GM18498 (cell line): ENCODE data around the gene GPR156.

ENCODE experiments used
- ATAC-seq: cut with Tn5 transposase; IDR thresholded peaks from one replicate; pipeline ENCODE4 v1.9.1; 2021; ENCODE audit warnings: mild to moderate bottlenecking, moderate library complexity; ENCODE audit not compliant: unreplicated experiment

Gene GPR156

DNA sequence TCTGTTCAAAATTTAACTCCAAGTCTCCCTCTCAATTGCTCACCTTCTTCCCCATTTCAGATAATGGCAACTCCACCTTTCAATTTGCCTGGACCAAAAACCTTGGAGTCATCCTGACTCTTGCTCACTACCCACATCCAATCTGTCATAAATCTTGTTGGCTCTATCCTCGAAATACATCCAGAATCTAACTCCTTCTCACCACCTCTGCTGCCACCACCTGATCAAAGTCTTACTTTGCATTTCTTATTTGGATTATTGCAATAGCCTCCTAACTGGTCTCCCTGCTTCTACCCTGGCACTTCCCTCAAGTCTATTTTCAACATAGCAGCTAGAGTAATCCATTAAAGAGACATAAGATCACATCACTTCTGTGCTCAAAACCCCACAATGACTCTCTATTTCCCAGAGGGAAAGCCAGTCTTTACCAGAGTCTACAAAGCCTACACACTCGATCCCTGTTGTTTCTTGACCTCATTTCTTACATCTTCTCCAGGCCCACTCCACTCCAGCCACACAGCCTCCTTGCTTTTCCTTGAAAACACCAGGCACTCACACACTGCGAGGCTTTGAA, 86.6 kb downstream of the GPR156 start:
- no peak for ATAC-seq

DNA sequence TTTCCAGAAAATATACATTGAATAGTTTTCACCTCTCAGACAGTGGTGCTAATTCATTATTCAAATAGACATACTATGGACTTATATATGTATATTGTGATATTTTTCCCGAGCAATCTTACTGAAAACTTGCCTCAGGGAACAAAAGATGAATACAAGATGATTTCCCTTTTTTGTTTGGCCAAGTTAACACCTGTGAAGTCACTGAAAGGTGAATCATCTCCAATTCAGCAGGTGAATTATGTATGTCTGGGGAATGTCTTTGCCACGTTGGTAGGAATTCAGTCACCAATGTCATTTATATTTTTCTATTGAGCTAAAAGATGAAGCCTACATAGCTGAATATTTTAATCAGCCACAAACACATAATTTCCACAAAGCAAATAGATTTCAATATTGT, 88.2 kb downstream of the GPR156 start:
- ATAC-seq, result no peak

DNA sequence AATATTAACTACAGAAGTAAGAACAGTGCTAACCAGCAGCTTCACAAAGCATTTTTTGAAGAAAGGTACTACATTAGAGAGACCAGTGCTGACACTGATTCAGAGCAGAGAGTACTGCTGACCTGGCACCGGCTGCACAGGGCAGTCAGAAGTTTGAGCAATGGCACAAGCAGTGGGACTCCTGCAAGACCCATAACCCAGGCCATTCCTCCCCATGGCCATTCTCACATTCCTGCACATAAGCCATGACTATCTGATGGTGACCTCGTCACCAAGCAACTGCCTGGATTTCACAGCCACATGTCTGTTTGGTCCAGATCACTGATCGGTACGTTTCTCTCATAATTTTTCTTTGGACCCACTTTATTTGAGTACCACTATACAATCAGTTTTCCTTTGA, 88.7 kb downstream of the GPR156 start:
- ATAC-seq, result no peak

DNA sequence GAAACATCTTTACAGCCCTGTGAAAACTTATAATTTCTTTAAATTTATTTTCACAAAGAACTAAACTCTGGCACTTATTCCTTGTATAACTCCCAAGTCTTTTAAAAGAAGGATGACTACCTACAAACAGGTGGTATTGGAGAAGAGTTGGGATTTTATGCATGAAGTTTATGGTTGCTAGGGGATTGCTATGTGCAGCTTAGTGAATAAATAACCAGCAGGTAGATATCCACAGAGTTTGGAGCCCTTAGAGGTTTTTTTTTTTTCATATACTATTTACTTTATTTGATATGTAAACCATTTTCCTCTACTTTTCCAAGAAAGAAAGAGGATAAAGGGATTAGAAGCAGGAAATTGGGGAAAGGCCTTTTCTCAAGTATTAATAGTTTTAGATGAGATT, 91.5 kb downstream of the GPR156 start:
- ATAC-seq, result no peak

DNA sequence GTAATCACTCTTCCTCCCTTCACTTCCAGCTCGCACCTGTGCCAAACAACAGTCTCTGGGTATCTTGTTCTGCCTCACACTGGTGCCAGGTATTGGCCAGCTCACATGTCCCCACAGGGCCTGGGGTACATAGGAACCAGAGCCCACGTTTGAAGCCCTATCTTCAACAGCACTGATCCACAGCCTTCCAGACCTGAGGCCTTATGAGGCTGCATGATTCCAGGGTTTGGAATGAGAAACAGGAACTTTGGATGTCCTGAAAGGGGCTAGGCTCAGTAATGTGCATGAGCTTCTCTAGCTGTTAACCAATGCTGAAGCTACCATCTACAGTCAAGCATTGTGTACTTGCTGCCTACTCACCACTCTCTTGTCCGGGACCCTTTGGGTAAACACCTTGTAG, 92.4 kb downstream of the GPR156 start:
- no peak for ATAC-seq

DNA sequence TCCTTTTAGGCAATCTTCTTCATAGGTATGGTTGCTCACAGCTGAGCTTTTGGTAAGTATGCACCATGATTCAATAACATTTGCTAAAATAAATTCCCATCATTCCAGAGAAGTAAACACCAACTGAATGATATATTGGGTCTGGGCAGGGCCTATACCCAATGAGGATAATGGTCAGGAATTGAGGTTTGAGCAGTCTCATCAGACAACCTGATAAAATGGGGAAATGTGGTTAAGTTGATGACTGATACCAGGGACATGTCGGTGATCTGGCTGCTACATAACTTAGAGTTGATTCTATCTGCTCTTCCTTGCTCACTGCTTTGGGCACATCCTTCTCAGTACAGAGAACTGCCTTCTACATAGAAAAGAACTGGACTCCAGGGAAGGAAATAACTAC, 92.9 kb downstream of the GPR156 start:
- ATAC-seq, result no peak

DNA sequence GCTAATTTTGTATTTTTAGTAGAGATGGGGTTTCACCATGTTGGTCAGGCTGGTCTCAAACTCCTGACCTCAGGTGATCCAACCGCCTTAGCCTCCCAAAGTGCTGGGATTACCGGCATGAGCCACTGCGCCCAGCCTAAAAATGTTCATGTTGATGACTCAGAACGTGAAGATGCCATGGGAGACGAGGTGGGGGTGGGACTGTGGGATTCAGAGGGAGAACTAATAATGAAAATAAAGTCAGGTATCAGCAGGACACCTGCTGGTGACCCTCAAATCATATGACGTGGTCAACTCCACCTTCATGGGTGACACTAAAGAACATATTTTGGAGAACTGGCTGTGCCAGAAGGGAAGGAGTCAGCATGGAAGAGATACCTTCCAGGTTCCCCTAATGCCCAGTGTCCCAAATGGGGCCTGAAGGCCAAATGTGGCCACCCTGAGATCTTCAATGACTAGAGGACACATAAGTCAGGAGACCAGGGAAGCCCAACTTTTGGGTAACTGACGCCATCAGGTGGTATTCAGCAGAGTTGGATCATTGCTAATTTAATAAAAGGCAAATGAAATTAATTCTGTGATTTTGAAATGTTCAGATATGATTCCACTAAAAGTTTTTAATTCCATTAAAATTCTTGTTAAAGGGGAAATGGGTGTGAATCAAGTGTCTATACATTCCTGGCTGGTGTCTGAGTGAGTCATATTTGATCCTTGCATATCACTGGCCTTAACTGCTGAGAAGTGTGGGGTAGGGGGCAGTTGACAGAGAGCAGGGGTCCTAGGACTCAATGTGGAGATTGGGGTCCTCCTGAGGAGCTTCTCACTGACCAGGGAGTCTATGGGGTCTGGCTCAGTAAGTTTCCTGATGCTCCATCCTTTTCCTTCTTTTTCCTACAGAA, 102.2 kb downstream of the GPR156 start:
- no peak for ATAC-seq

DNA sequence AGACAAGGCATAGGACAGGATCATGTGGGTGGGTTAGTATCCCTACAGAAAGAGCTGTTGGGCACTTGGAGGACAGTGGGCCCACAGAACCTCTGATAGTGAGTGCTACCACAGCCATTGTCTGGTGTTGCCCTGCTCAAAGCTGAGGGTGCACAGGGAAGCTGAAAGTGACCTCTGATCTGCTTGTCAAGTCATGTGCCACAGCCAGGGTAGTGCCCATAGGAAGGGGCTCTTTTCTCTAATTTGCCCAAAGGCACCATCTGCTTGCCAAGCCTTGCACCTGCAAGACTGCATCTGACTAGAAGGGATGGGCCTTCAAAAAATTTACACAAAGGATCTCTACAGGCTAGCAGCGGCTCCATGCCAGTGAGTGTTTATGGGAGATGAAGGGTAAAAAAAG, 103.4 kb downstream of the GPR156 start:
- ATAC-seq, result no peak

DNA sequence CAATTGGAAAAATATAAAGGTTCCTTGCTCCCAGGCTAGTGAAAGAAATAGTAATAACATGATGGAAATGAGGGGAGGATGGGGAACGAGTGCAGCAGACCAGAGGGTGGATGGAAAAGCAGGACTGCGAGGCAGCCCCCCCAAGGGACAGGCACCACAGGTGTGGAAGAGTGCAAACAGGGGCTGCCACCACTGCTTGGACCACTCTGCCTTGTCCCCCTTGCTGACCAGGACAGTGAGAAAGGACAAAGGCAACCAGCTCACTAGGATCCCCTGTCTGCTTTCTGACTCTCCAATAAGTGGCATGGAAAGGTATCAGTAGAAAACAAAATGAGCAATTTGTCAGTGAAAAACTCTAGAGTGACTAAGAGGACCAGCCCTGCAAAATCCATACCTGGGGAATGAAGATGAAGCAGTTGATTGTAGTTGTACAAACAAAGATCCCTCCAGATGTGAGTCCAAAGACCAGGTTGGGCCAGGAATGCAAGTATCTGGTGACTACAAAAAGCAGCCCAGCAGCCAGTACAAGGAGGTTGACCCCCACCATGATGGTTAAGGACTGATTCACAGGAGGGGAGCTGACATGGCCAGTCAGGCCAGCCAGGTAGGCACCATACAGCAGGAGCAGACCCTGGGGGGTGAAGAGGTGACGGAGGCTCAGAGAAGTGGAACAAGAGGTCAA, 104.2 kb downstream of the GPR156 start:
- ATAC-seq, result no peak

DNA sequence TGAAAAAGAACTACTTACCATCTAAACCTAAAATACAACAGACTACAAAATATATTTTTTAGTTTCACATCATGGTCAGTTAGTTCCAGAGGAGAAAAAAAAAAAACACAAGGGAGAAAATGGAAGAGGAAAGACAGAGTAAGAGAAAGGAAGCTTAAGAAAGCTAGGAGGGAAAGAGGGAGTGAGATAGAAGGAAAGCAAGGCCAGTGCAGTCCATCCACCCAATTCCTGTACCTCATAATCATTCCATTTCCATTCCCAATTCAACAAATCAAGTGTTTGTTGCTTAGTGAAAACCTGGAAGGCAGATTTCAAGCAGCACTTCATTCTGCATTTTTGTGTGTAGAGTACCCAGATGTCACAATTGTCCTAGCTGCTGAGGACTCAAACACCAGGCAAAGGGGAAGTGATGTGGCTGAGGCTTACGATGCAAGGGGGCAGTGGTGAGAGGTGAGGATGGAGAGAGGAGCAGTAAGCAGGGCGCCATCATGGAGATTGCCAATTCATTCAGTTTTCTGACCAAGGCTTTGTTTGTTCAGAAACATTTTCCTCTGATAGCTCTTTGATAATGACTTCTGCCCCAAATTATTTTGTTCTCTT, 107.2 kb downstream of the GPR156 start:
- ATAC-seq, result no peak

DNA sequence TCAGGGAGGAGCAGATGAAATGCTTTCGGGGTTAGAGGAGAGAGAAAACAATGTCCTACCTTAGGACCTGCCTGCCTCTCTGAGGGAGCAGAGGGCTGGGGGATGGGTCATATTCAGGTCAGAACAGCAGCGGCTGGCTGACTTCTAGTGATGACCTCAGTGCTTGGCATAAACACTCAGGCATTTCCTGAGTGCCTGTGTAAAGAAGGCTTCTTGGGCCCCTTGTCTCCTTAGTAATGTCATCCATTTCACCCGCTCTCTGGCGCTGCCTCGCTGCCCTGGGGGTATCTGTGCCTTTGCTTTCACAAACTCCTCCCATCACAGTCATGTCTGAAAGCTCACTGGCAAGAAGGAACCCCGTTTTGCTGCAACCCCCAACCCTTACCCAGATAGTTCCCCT, 107.9 kb downstream of the GPR156 start:
- no peak for ATAC-seq

DNA sequence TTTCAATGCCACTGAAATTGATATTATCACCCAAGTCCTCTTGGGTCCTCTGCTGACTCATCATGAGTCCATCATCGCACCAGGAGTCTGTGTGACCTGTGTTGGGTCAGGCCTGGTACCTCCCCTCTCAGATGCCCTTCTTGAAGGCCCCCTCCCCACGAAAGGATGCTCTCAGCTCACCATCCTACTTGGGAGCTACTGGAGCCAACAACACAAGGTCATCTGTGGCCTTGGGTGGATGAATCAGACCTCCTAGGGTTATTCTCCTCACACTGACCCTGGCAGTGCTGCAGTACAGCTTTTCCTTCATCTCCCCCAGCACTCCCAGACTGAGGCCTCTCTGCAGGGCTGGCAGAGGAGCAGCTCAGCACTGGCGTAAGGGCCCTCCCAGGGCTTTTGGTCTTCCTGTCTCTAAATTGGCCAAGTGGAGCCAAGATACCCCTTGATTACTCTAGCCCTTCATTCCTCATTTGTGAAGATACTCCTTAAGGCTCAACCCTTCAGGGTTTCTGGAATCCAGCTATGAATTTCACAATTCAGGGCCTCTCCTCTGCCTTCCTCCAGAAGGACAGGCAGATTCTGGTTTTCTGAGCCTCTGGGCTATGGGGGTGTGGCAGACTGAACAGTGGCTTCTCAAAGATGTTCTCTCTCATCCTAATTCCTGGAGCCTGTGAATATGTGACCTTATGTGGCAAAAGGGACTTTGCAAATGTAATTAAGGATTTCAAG, 110.0 kb downstream of the GPR156 start:
- ATAC-seq, result no peak

DNA sequence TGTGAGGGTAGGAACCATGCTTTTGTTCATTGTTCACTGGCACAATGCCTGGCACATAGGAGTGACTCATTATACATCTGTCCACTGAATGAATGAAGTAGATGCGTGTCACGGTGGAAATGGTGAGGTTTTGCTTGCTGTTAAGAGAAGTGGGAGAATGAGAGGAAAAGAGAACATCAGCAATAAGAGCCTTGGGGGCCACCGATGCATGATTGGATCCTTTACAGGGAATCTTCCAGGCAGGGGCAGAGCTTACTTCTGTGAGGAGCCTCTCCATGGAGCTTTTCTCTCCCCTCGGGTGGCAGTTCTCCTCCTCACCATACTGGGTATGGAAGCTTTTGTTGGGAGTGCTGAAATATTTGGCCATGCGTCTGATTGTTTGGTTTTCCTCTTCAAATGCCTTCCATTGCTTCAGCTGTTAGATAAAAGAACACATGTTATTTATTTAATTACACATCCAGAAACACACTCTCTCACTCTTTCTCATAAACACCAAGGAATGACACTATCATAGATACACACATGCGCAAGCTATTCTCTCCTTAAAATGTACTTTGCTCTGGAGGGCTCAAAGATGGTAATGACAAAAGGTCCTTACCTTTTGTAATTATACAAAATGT, 111.9 kb downstream of the GPR156 start:
- no peak for ATAC-seq

DNA sequence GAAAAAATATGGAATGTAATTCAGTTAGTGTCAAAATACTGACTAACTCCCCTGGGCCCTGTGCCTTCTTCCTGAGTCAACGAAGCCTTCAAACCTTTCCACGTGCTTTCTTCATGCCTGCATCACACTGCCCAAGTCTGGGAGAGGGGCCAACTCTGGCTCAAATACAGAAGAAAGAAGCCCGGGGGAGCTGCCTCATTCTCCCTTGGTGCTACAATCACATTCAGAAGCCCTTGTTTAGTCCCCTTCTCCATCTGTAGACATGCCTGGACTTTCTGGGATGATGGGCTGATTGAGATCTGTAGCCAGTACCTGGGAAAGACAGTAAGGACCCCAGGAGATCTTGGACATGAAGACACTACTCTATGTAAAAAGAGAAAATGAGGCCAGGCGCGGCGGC, 113.0 kb downstream of the GPR156 start:
- no peak for ATAC-seq

DNA sequence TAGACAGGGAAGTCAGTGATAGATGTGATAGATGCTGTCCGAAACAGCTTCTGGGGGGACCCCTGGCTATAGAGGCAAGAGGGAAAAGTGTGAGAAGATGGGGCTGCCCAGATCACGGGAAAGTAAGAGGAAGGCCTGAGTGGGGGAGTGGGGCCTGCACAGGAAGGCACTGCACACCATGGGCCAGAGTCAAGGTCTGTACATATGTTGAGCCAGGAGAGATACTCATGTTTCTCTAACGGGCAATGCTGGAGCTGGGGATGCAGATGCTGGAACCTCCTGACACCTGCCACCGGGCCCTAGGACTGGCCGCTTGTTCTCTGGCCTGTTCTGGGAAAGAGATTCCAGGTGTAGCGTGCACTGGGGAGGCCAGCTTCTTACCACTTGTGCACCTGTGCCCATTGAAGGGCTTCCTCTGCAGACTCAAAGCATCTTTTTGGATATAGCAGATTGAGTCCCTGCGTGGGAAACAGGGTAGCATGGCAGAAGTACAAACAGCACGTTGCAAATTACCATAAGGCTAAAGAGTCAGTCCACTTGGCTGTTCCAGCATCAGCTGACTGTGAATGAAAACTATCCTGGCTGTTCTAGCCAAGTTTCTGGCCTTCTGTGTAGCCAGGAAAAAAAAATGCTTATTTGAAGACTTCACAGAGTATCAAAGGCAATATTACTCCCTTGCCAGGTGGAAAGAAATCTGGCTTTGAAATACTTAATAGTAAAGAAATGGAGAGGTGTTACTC, 113.7 kb downstream of the GPR156 start:
- ATAC-seq, result no peak

DNA sequence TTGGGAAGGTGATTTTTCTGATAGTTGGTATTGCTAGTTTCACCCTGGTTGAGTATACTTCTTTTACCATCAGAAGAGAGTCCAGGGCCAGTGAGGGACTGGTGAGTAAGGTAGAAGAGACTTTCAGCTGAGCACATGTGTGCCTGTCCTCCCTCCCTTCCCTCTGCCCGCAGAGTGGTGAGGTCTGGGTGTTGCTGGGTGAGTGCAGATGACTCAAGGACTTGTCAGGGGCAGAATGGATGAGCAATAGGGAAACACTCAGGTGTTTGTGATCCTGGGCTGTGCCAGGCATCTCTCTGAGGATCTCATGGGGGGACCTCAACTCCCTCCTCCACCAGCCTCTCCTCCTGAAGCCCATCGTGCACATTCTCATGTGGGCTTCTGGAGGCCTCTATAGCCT, 114.8 kb downstream of the GPR156 start:
- ATAC-seq, result no peak

DNA sequence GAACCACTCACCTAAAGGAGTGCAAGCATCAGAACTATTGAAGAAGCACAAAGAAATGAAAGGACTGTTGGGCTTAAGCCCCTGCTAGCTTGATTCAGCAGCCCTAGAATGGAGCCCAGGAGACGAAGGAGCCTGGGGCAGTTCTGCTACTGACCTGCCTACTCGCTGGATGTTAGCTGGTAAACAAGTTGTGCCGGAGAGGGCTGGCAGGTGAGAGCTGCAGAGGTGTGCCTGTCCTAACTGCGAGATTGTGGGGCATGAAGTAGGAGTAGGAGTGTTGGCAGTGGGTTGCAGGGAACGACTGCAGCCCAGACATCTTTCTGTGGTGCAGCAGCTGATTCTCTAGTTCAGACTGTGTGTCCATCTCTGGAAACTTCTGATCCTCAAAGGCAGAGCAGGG, 115.6 kb downstream of the GPR156 start:
- no peak for ATAC-seq

DNA sequence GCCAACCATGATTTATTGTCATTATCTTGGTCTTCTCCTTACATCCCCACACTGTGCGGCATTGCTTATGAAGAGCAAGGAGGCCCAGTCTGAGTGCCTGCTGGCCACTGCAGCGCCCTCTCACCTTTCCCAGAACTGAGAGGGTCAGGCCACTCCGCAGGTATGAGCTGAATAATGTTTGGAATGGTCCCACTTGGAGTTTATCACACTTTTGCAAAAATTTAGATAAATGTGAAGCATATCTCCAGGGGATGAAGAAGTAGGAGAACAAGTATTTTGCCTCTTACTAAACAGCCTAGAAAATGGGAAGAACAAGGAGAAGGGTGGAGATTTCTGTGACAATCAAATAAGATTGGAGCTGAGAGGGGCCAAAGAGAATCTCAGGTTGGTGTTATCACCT, 116.4 kb downstream of the GPR156 start:
- no peak for ATAC-seq

DNA sequence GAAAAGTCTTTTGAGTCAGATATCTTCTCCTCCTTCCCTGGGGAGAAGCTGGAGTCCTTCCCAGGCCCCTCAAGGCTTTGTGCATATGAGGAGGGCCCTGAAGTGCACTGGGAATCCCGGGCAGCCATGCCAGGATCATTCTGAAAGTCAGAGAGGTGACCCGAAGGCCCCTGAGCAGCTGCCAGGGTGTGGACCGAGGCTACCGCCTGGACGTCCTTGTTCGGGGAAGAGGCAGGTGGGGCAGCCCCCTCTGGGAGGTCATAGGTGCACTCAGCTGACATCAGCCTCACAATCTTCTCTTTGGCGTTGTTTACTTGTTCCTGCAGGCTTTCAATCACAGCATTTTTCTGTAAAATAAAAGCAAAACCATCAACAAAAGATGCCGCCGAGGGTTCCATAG, 117.0 kb downstream of the GPR156 start:
- no peak for ATAC-seq

DNA sequence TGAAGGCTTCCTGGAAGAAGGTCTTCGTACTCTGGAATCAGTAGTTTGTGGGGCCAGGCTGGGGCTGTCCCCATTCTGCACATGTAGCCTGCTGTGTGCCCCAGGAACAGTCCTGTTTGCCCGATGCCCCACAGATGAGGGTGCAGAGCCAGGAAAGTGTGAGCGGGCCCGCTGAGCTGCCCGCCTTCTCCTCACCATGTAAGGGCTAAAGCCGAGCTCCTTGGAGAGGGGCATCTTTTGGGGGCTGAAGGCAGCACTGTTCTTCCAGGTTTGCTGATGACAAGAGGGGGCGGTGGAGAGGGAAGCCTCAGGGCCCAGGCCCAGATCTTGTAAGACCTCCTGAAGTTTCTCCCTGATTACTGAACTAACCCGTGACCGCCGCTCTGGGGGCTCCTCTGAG, 117.5 kb downstream of the GPR156 start:
- no peak for ATAC-seq
